Adrenal gland (tissue), 12 donors: Measurements from ENCODE around the gene ATP6V1F. TPM values are rescaled to one million over a fixed set of nuclear protein-coding genes. Genes with fewer than 3 reads are reported as not detected.
A peak's percentile ranks its signal among the peaks of the same experiment; 100 is the strongest.

ENCODE experiments used
- DNase-seq, 7 donors: peaks; one replicate each; pipeline ENCODE4 v3.0.0-alpha.2; 2019 to 2020
- H3K27ac ChIP-seq, 5 donors: fragments of 200-600 bp; sonication (generic) in 4 of 5; 1 replicate in 3 of 5; 2 replicates in 2 of 5; pipeline versions ENCODE4 v1.5.1 to v1.8.0; 2016 to 2020; ENCODE audit warnings: mild to moderate bottlenecking in 1 of 5
- H3K27me3 ChIP-seq: fragments of 200-600 bp; 2 replicates; pipeline ENCODE4 v1.8.0; 2021
- H3K36me3 ChIP-seq, 2 donors: fragments of 200-600 bp; replicated peaks in 1 of 2; 1 replicate in 1 of 2; 2 replicates in 1 of 2; pipeline versions ENCODE4 v1.5.1 to v1.8.0; 2018 to 2022
- H3K4me1 ChIP-seq, 2 donors: fragments of 200-600 bp; replicated peaks in 1 of 2; 1 replicate in 1 of 2; 2 replicates in 1 of 2; pipeline versions ENCODE4 v1.5.1 to v1.8.0; 2018 to 2021
- H3K4me3 ChIP-seq, 4 donors: fragments of 200-600 bp; sonication (generic) in 3 of 4; one replicate each; pipeline ENCODE4 v1.5.1; 2016 to 2018
- H3K9me3 ChIP-seq, 3 donors: fragments of 200-600 bp; sonication (generic) in 1 of 3; replicated peaks in 1 of 3; 1 replicate in 2 of 3; 2 replicates in 1 of 3; pipeline versions ENCODE4 v1.5.1 to v1.8.0; 2016 to 2021
- POLR2A ChIP-seq, 2 donors: fragments of 450-650 bp; IDR thresholded peaks; one replicate each; pipeline ENCODE4 v1.6.1; 2017; ENCODE audit warnings: antibody characterized with exemption in 2 of 2, mild to moderate bottlenecking in 2 of 2, moderate library complexity in 1 of 2
- WGBS, 4 donors: extraction: QIAGEN DNeasy Blood & Tissue Kit in 2 of 4; methylation state at CpG; one replicate each; pipeline versions ENCODE4 v1.1.5 to v1.1.7; 2013 to 2017; 5-methylcytosine and 5-hydroxymethylcytosine counted together
- intact Hi-C, 2 donors: fragments of 100-400 bp; cut with DNase I; formaldehyde crosslinking; loops; one replicate each; pipeline versions ENCODE4 v1.14.1 to v1.15.0; 2022 to 2023
- polyA plus RNA-seq, 3 donors: library from polyadenylated mRNA; stranded (reverse); fragments of 200-250 nt in 2 of 3; fragments of 350-450 nt in 1 of 3; fragmentation: Illumina TruSeq in 1 of 3; extraction: RNeasy Lipid Tissue Mini Kit (QIAGEN cat#74804) in 1 of 3; gene quantifications; one replicate each; pipeline ENCODE4 v1.2.3, GENCODE V29; 2013 to 2014
- total RNA-seq, 9 donors: library from RNA; depleted of rRNA in 4 of 9; stranded (reverse); fragments of >200 nt in 4 of 9; fragments of 120-200 nt in 1 of 9; fragmentation: NEBNext Ultra II Directional in 1 of 9; extraction: Animal tissue kit (Norgen Biotek cat#: 25700) in 1 of 9; gene quantifications; one replicate each; pipeline versions ENCODE4 v1.1.0 to v1.2.4, GENCODE V29; 2013 to 2023
- TF ChIP-seq, protein P1 (sequence below), 6 experiments: fragments of 450-650 bp in 4 of 6; fragments of 200-600 bp in 2 of 6; sonication (generic) in 1 of 6; IDR thresholded peaks; 1 replicate in 5 of 6; 2 replicates in 1 of 6; pipeline versions ENCODE4 v1.5.1 to v1.8.0; 2016 to 2021; ENCODE audit warnings: antibody characterized with exemption in 6 of 6, mild to moderate bottlenecking in 2 of 6, moderate library complexity in 1 of 6
- donor health status: healthy with polysubstance abuse.
- donor health status: Bipolar disorder and iron deficiency.
- donor health status: DM: yes; HTN: yes; CAD: no.
- donor health status: DM: no; HTN: no; CAD: no.
- donor health status: DM: no; HTN: no; CAD: no.
- donor health status: DM: yes; HTN: yes; CAD: no.

Gene ATP6V1F
- total and polyA plus RNA-seq, 12 donors, result 94.6 to 334 (median 183) TPM

GRCh38 chr7:128913870-128914565 lies 51.4 kb downstream of the ATP6V1F start:
- 69 to 81% (median 80%) methylated on average over 2 to 10 of the region's 10 CpGs for WGBS, 4 donors
- intact Hi-C loops, result no loop called here
- TF ChIP-seq, protein P1, sequence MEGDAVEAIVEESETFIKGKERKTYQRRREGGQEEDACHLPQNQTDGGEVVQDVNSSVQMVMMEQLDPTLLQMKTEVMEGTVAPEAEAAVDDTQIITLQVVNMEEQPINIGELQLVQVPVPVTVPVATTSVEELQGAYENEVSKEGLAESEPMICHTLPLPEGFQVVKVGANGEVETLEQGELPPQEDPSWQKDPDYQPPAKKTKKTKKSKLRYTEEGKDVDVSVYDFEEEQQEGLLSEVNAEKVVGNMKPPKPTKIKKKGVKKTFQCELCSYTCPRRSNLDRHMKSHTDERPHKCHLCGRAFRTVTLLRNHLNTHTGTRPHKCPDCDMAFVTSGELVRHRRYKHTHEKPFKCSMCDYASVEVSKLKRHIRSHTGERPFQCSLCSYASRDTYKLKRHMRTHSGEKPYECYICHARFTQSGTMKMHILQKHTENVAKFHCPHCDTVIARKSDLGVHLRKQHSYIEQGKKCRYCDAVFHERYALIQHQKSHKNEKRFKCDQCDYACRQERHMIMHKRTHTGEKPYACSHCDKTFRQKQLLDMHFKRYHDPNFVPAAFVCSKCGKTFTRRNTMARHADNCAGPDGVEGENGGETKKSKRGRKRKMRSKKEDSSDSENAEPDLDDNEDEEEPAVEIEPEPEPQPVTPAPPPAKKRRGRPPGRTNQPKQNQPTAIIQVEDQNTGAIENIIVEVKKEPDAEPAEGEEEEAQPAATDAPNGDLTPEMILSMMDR (IDR thresholded peaks at IDR 0.05), result no peak
- TF ChIP-seq POLR2A (IDR thresholded peaks at IDR 0.05), result no peak
- peaks cover 28% of the 10 kb centered on the region for H3K27me3 ChIP-seq
- H3K36me3 ChIP-seq, result no peaks in the 10 kb centered on the region
- H3K4me3 ChIP-seq, result no peak overlapping the region
- no peak overlapping the region for H3K27ac ChIP-seq
- H3K4me1 ChIP-seq, result no peaks in the 10 kb centered on the region
- no peaks in the 10 kb centered on the region for H3K9me3 ChIP-seq
- no peak for DNase-seq

- TF ChIP-seq, protein P1 (IDR thresholded peaks at IDR 0.05), result no peak
- no peak for TF ChIP-seq POLR2A (IDR thresholded peaks at IDR 0.05)
- H3K27ac ChIP-seq, result no peak overlapping the region
- no peak overlapping the region for H3K4me3 ChIP-seq
- intact Hi-C loops, result no loop called here
- H3K36me3 ChIP-seq, result no peaks in the 10 kb centered on the region
- no peaks in the 10 kb centered on the region for H3K4me1 ChIP-seq
- no peaks in the 10 kb centered on the region for H3K9me3 ChIP-seq
- 44 to 63% (median 55%) methylated on average over 5 to 11 of the region's 11 CpGs for WGBS, 4 donors
- peaks cover 28% of the 10 kb centered on the region for H3K27me3 ChIP-seq
- no peak for DNase-seq
Observed at GRCh38 chr7:128914566-128915151, 52.0 kb downstream of the ATP6V1F start.

DNA sequence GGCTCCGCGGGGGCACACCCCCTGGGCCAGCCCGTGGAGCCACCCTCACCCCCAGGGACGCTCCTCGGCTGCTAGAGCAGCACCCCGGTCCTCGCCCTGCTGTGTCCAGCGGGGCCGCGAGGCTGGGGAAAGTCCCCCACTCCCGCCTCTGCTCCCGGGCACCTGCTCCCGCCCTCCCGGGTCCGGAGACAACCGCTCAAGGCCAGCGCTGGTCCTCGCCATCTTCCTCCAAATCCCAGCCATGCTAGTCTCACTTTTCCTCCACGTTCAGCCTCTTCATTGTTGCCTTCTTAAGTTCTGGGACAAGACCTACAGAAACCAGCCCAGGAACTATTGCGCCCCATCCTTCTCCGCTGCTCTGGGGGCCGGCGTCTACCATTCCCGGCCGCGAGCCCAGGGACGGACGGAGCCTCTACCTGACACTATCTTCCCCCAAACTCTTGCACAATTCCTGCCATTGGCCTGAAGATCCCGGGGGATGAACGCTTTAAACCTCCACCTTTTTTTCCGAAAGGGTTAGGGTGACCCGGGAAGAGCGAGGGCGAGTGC lies 52.7 kb downstream of the ATP6V1F start:
- no peak for DNase-seq
- peaks cover 24% of the 10 kb centered on the region for H3K27me3 ChIP-seq
- TF ChIP-seq POLR2A (IDR thresholded peaks at IDR 0.05), result no peak
- TF ChIP-seq, protein P1 (IDR thresholded peaks at IDR 0.05), result no peak

More for the DNA sequence above, 52.7 kb downstream of the ATP6V1F start:
- Histone ChIP-seq H3K27ac (no peak overlapping the region), H3K4me3 (peak overlapping the region in 1 of 4 donors; percentile 25), H3K4me1 (no peaks in the 10 kb centered on the region), H3K9me3 (no peaks in the 10 kb centered on the region), H3K36me3 (no peaks in the 10 kb centered on the region)
- intact Hi-C loops, result no loop called here
- 1 to 11% (median 4%) methylated on average over 14 to 34 of the region's 34 CpGs for WGBS, 4 donors

Other genes starting within 250 kb of the ATP6V1F start
- 1 to 10 TPM in 7 of 9 donors, under 1 TPM in 2; 0.28 to 3.8 (median 2.0) TPM for gene GARIN1A, start 190.6 kb upstream of the ATP6V1F start, total RNA-seq
- gene GARIN1A, start 190.6 kb upstream of the ATP6V1F start, polyA plus RNA-seq, result 1 to 10 TPM; 2.1 to 6.4 (median 4.8) TPM
- 100 to 1,000 TPM in 3 of 9 donors, 10 to 100 TPM in 6; 56.7 to 153 (median 87.6) TPM for gene CALU, start 123.5 kb upstream of the ATP6V1F start, total RNA-seq
- 100 to 1,000 TPM in 1 of 3 donors, 10 to 100 TPM in 2; 16.0 to 199 (median 27.1) TPM for gene CALU, start 123.5 kb upstream of the ATP6V1F start, polyA plus RNA-seq
- not detected for gene OPN1SW, start 87.1 kb upstream of the ATP6V1F start, total RNA-seq
- gene OPN1SW, start 87.1 kb upstream of the ATP6V1F start, polyA plus RNA-seq, result not detected
- gene CCDC136, start 70.9 kb upstream of the ATP6V1F start, total RNA-seq, result 1 to 10 TPM in 8 of 9 donors, under 1 TPM in 1; 0.35 to 6.2 (median 3.9) TPM
- gene CCDC136, start 70.9 kb upstream of the ATP6V1F start, polyA plus RNA-seq, result 10 to 100 TPM in 1 of 3 donors, 1 to 10 TPM in 2; 4.0 to 10.9 (median 5.3) TPM
- 1 to 10 TPM in 8 of 9 donors, under 1 TPM in 1; 0.90 to 7.3 (median 2.7) TPM for gene FLNC, start 32.5 kb upstream of the ATP6V1F start, total RNA-seq
- gene FLNC, start 32.5 kb upstream of the ATP6V1F start, polyA plus RNA-seq, result 1 to 10 TPM in 2 of 3 donors, under 1 TPM in 1; 0.66 to 2.3 (median 1.8) TPM
- gene KCP, start 47.9 kb downstream of the ATP6V1F start, total RNA-seq, result under 1 TPM in 7 of 9 donors, not detected in 2; 0.11 to 0.55 (median 0.29) TPM
- gene KCP, start 47.9 kb downstream of the ATP6V1F start, polyA plus RNA-seq, result 1 to 10 TPM in 1 of 3 donors, under 1 TPM in 1, not detected in 1; 0.37 to 8.0 TPM
- 10 to 100 TPM in 6 of 9 donors, 1 to 10 TPM in 2, under 1 TPM in 1; 0.83 to 25.9 (median 11.2) TPM for gene IRF5, start 75.1 kb downstream of the ATP6V1F start, total RNA-seq
- 10 to 100 TPM in 1 of 3 donors, 1 to 10 TPM in 2; 1.9 to 16.7 (median 8.1) TPM for gene IRF5, start 75.1 kb downstream of the ATP6V1F start, polyA plus RNA-seq
- gene TNPO3, start 192.3 kb downstream of the ATP6V1F start, total RNA-seq, result 10 to 100 TPM; 31.2 to 61.1 (median 43.8) TPM
- gene TNPO3, start 192.3 kb downstream of the ATP6V1F start, polyA plus RNA-seq, result 10 to 100 TPM; 10.6 to 56.0 (median 12.3) TPM